ENCODE results near the gene TERT.
"Not testable (repeated sequence)": the region's sequence is repeated elsewhere in the genome, so short reads cannot be mapped to it uniquely, and the experiment has no call there.

The TERT gene

GRCh38 chr5:1294835-1295649 is at the start of gene TERT:
Gene TERT, minus strand, starts transcription at chr5:1295068. Its CDS starts 79 bp downstream, at chr5:1294989.
- H3K4me3 Mint-ChIP-seq = peak within 1 kb of the TSS in 2 of 3 experiments; percentile 26 to 53
- no peak for TF ChIP-seq CTCF (IDR thresholded peaks at IDR 0.05; ENCODE audit: unreplicated experiment in 3 of 3)
- H3K9me3 Mint-ChIP-seq = no peaks in the 10 kb centered on the region
- no peaks in the 10 kb centered on the region for H3K36me3 Mint-ChIP-seq (ENCODE audit: low read depth)
- H3K27ac Mint-ChIP-seq = no peak within 1 kb of the TSS
- no peaks in the 10 kb centered on the region for H3K4me1 Mint-ChIP-seq
- H3K27me3 Mint-ChIP-seq (ENCODE audit: low read depth) = peaks cover 55% of the 10 kb centered on the region

GRCh38 chr5:1343931-1344901 is 49.3 kb upstream of the TERT start:
- Mint-ChIP-seq H3K36me3 (ENCODE audit: low read depth) (peaks cover 26% of the 10 kb centered on the region), H3K27me3 (ENCODE audit: low read depth) (no peaks in the 10 kb centered on the region), H3K27ac (peak overlapping the region; percentile 37 to 86 (median 70)), H3K9me3 (no peaks in the 10 kb centered on the region), H3K4me3 (peak overlapping the region; percentile 87 to 96 (median 93)), H3K4me1 (peaks cover 11% of the 10 kb centered on the region)
- no peak for TF ChIP-seq CTCF (IDR thresholded peaks at IDR 0.05; ENCODE audit: unreplicated experiment in 3 of 3)

DNA sequence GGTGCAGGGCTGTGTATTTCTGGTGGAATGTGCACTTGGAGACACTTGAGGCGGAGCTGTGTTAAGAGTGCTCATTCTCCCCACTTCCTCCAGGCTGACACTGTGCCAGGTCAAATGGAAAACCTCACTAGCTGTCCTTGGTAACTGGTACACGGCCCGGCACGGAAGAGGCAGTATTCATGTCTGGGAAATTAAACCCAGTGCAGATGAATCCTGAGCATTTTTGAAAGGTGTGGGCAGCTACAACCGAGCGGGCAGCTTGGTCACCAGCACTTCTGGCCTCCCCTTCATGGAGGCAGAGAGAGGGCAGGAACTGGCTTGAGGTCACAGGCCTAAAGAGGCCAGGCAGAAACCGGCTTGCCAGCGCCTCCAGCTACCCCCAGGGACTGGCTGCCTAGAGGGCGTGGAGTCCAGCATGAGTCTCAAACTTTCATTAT is 48.5 kb upstream of the TERT start:
- peaks cover 29% of the 10 kb centered on the region for H3K36me3 Mint-ChIP-seq (ENCODE audit: low read depth)

DNA sequence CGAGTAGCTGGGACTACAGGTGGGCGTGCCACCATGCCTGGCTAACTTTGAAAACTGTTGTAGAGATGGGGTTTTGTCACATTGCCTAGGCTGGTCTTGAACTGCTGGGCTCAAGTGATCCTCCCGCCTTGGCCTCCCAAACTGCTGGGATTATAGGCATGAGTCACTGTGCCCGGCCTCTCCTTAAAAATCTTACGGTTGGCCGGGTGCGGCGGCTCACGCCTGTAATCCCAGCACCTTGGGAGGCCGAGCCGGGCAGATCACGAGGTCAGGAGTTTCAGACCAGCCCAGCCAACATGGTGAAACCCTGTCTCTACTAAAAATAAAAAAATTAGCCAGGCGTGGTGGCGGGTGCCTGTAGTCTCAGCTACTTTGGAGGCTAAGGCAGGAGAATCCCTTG is 47.8 kb upstream of the TERT start:
- Mint-ChIP-seq H3K4me3 (peak overlapping the region; percentile 87 to 96 (median 93)), H3K36me3 (ENCODE audit: low read depth) (peaks cover 34% of the 10 kb centered on the region), H3K4me1 (peaks cover 11% of the 10 kb centered on the region)
- not testable (repeated sequence) for H3K27ac Mint-ChIP-seq; H3K9me3 Mint-ChIP-seq; H3K27me3 Mint-ChIP-seq (ENCODE audit: low read depth)

More for the DNA sequence above, 48.5 kb upstream of the TERT start:
- TF ChIP-seq CTCF (IDR thresholded peaks at IDR 0.05; ENCODE audit: unreplicated experiment in 3 of 3) = no peak
- Mint-ChIP-seq H3K9me3 (no peaks in the 10 kb centered on the region), H3K27ac (peak overlapping the region in 2 of 3 experiments; percentile 45 to 75), H3K27me3 (ENCODE audit: low read depth) (no peaks in the 10 kb centered on the region), H3K4me1 (peaks cover 11% of the 10 kb centered on the region), H3K4me3 (peak overlapping the region; percentile 87 to 96 (median 93))

GRCh38 chr5:1342268-1342667 is 47.4 kb upstream of the TERT start:
- Mint-ChIP-seq H3K27me3 (ENCODE audit: low read depth) (no peaks in the 10 kb centered on the region), H3K27ac (no peak overlapping the region), H3K4me1 (peaks cover 11% of the 10 kb centered on the region), H3K9me3 (no peaks in the 10 kb centered on the region), H3K36me3 (ENCODE audit: low read depth) (peaks cover 34% of the 10 kb centered on the region), H3K4me3 (peak overlapping the region in 2 of 3 experiments; percentile 27 to 66)
- no peak for TF ChIP-seq CTCF (IDR thresholded peaks at IDR 0.05; ENCODE audit: unreplicated experiment in 3 of 3)

DNA sequence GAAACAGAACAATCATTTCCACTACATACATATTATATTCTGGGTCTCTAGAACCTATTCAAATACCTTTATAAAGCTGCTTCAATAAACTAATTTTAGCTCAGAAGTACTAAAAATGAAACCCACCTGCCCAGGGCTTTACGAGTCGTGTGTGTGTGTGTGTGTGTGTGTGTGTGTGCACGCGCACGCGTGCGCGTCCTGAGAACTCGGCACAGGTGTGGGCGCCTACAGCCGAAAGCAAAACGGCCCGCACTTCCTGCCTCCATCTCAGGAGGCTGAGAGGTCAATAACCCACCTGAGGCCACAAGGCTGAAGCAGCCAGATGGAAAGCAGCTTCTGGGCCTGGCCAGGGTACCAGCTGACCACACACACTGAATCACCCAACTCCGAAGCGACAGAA is 47.0 kb upstream of the TERT start:
- H3K9me3 Mint-ChIP-seq = no peaks in the 10 kb centered on the region
- TF ChIP-seq CTCF (IDR thresholded peaks at IDR 0.05; ENCODE audit: unreplicated experiment in 3 of 3) = no peak
- peak overlapping the region; percentile 27 to 66 (median 65) for H3K4me3 Mint-ChIP-seq
- H3K27me3 Mint-ChIP-seq (ENCODE audit: low read depth) = no peaks in the 10 kb centered on the region
- no peak overlapping the region for H3K27ac Mint-ChIP-seq
- H3K36me3 Mint-ChIP-seq (ENCODE audit: low read depth) = peaks cover 38% of the 10 kb centered on the region
- peaks cover 11% of the 10 kb centered on the region for H3K4me1 Mint-ChIP-seq

- Mint-ChIP-seq H3K27ac (peak overlapping the region in 1 of 3 experiments; percentile 41), H3K36me3 (ENCODE audit: low read depth) (peaks cover 46% of the 10 kb centered on the region), H3K4me3 (peak overlapping the region in 2 of 3 experiments; percentile 35 to 53), H3K4me1 (peaks cover 11% of the 10 kb centered on the region)
- H3K9me3 Mint-ChIP-seq; H3K27me3 Mint-ChIP-seq (ENCODE audit: low read depth): not testable (repeated sequence)
Observed at GRCh38 chr5:1339818-1340210, 44.9 kb upstream of the TERT start.

DNA sequence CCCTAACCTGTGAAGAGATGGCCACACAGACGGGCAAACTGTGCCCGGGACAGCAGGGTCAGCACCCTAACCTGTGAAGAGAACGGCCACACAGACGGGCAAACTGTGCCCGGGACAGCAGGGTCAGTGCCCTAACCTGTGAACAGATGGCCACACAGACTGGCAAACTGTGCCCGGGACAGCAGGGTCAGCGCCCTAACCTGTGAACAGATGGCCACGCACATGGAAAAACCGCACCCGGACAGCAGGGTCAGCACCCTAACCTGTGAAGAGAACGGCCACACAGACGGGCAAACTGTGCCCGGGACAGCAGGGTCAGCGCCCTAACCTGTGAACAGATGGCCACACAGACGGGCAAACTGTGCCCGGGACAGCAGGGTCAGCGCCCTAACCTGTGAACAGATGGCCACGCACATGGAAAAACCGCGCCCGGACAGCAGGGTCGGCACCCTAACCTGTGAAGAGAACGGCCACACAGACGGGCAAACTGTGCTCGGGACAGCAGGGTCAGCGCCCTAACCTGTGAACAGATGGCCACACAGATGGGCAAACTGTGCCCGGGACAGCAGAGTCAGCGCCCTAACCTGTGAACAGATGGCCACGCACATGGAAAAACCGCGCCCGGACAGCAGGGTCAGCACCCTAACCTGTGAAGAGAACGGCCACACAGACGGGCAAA is 44.4 kb upstream of the TERT start:
- Mint-ChIP-seq H3K4me1 (peaks cover 11% of the 10 kb centered on the region), H3K27ac (peak overlapping the region in 1 of 3 experiments; percentile 54), H3K36me3 (ENCODE audit: low read depth) (peaks cover 52% of the 10 kb centered on the region)
- H3K9me3 Mint-ChIP-seq; H3K4me3 Mint-ChIP-seq; H3K27me3 Mint-ChIP-seq (ENCODE audit: low read depth): not testable (repeated sequence)

Measured in nephron (organoid).